GM19351 (cell line): ENCODE data around the gene CAV1.

Experiments used
- ATAC-seq: cut with Tn5 transposase; IDR thresholded peaks from one replicate; pipeline ENCODE4 v1.9.1; 2021; ENCODE audit warnings: mild to moderate bottlenecking, moderate library complexity; ENCODE audit not compliant: unreplicated experiment

Gene CAV1

DNA sequence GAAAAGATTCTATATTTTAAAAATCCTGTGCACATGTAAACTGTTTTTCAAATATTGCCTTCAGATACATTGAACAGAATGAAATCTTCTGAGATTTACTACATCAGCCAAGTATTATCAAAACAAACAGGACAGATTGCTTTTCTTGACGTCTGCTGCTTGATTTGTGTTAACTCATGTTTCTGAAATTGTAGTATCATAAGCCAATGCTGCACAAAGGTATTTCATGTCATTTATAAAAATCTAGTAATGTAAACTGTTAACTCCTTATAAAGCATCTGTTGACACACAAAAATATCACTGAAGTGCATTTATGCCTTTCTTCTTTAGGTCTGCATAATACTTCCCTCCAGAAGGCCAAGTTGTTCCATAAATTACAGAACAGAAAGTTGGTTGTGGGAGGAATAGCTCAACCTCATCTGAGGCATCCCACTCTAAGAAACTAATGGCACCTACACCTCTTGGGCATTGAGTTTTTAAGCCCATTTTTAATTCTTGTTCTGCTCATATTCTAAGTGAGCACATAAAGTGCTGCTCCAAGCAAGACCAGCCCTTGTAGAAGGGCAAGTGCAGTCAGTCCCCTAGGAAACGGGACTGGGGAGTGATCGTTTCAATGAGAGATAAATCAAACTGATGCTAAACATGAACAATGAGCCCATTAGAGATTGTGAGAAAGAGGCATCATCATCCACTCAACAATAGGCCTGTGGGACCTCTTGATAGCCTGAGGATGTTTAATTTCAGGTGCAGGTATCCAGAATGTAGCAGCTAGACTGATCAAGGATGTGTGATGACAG, 28.5 kb downstream of the CAV1 start:
- ATAC-seq = no peak

GRCh38 chr7:116554436-116554835, 29.6 kb downstream of the CAV1 start:
- ATAC-seq = no peak

GRCh38 chr7:116554911-116555310, 30.1 kb downstream of the CAV1 start:
- no peak for ATAC-seq

GRCh38 chr7:116557066-116557585, 32.3 kb downstream of the CAV1 start:
- ATAC-seq = no peak

DNA sequence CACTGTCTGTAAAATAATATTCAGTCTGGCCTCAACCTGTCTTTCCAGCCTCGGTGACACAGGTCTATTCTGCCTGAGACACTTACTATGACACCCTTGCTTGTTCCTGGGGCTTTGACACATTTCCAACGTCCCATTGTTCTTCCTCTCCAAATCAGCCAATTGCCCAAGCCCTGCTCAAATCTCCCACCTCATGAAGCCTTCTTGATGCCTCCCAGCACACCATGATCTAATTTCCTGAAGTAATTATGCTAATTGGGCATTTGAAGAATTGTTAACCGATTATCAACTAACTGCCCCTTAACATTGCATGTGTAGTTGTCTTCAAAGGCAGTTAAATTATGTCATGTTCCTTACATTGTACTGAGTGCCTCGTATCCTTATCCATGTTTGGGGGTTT, 33.1 kb downstream of the CAV1 start:
- ATAC-seq = no peak

GRCh38 chr7:116560021-116560970, 35.5 kb downstream of the CAV1 start:
- ATAC-seq = no peak

- ATAC-seq = no peak
These were observed 37.1 kb downstream of the CAV1 start for GRCh38 chr7:116561697-116562483.

GRCh38 chr7:116562529-116563121, 37.8 kb downstream of the CAV1 start:
- ATAC-seq = no peak

- ATAC-seq = no peak
These were observed 41.1 kb downstream of the CAV1 start for GRCh38 chr7:116565981-116566380.

DNA sequence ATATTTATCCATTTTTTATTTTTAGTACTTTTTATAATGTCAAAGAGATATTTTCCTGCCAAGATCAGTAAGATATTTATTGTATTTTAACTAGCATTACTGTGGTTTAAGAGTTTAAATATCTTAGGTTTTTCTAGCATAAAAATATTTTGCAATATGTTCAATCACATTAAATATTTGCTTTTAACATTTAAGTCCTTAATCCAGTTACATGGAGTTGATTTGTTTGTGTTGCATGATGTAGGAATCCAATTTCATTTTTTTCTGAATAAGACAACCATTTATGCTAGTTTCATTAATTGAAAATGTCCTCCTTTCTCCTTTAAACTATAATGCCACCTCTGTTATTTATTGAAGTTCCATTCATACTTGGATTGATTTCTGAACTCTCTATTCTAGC, 41.8 kb downstream of the CAV1 start:
- ATAC-seq = no peak

GRCh38 chr7:116569737-116570136, 44.9 kb downstream of the CAV1 start:
- ATAC-seq = no peak

GRCh38 chr7:116570306-116570705, 45.5 kb downstream of the CAV1 start:
- no peak for ATAC-seq

DNA sequence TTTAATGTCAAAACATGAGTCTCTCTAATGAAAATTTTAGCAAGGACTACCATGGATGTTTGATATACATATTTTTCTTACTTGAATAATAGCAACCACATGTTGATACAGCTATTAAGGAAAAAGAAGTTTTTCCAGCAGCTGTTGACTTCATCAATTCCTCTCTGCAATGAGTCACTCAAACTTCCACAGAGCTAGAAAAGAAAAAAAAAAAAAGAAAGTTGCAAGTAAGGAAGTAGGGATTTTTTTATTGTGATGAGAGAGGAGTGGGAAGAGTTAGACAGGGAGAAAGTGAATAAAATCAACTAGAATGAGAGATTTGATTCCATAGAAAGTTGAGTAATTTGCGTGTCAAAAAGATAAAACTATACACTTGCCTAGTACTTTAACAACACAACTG, 46.2 kb downstream of the CAV1 start:
- ATAC-seq = no peak

- no peak for ATAC-seq
These were observed 46.7 kb downstream of the CAV1 start for GRCh38 chr7:116571552-116571951.

- ATAC-seq = no peak
These were observed 47.2 kb downstream of the CAV1 start for GRCh38 chr7:116572036-116572435.

- no peak for ATAC-seq
These were observed 48.7 kb downstream of the CAV1 start for GRCh38 chr7:116573541-116573940.

DNA sequence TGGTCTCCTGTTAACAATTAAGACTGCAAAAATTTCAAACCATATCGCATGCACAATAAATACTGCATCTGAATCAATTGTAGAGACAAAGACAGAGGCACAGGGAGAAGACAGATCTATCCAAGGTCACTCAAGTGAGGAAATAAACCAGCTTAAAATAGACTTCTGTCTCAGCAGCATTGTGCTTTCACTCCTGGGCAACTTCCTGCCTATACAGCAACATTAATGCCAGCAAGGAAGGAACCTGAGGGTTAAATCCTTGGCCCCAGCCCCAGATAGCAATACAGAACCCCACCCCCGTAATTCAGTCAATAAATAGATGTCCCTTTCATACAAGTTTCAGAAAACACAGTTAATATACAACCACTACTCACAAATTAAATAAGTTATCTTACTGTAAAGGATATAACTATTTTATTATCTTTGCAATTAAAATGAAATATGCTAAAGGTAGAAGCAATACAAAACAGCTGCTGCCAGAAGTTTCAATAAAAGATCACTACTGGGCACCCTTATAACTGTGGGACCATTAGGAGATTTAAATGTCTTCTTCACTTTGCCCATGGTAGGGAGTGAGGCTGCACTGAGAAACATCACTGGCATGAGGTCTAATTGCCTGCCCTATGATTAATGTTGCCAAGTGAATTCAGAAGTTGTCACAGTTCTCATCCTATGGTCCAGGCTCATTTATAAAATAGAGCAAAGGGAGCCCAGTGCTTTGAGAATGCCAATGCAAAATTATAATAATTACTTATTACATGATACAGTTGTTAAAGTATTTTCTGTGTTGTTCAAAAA, 49.4 kb downstream of the CAV1 start:
- ATAC-seq = no peak

DNA sequence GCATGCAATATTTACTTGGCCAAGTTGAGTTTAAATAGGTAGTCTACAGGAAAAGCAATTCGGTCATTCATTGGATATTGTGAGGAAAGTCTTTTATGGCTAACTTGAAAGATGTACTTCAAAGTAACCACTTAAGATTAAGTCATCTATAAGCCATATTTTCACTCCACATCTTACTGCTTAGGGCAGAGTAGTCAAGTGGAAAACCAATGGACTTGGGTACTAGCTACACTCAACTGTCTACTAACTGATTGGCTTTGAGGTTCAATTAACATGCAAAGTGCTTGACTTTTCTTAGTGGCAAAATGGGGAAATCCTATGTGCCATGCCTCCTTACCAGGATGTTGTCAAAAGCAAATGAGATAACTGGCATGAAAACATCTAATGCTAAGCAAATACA, 51.0 kb downstream of the CAV1 start:
- ATAC-seq = no peak
